ENCODE measurements around the gene CEACAM21. TPM values are rescaled to one million over a fixed set of nuclear protein-coding genes. Genes with fewer than 3 reads are reported as not detected.

Gene CEACAM21
- total RNA-seq, 1 experiment from 2014 or later, result not detected

DNA sequence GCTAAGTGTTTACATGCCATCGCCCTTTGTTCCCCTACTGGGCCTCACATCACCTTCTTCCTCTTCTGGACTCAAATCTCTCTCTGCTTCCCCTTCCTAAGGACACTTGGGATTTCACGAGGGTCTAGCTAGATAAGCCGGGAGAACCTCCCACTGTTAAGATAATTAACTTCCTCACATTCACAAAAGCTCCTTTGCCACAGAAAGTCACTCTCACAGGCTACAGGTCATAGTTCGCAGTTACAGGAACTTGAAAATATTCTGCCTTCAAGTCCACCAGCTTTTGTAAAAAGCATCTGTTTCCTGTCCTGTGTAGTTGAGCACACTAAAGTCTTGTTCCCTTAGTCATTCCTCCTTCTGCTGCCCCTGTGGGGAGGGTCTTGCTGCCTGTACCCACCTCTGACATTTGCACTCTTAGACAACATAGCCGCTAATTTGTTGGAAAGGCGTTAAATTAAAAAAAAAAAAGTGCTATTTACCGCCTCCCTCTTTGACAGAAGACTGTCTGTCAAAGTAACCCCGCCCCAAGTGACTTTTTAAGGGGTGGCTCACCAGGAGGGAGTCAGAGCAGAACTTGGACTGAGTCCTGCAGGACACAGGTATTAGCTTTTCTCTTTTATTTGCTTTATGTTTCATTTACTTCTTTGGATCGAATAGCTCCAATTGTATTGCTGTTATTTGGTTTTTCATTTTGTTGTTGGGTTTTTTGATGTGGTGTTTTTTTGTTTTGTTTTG, 26.8 kb upstream of the CEACAM21 start:
- no peak overlapping the region for H3K4me3 Mint-ChIP-seq (ENCODE audit: unreplicated experiment)
- DNase-seq (ENCODE audit: unreplicated experiment), result no peak
- H3K9me3 Mint-ChIP-seq (ENCODE audit: unreplicated experiment), result no peaks in the 10 kb centered on the region
- POLR2A ChIA-PET, result no interaction called here
- no peak overlapping the region for H3K27ac Mint-ChIP-seq (ENCODE audit: low read depth, unreplicated experiment)
- no peaks in the 10 kb centered on the region for H3K4me1 Mint-ChIP-seq (ENCODE audit: insufficient read depth, unreplicated experiment)
- BruUV-seq (replicated peaks), result no TSS peak
- CTCF ChIA-PET, result interaction anchor here (0.7 to 2.9 kb wide), 4 partner anchors 21 to 891 kb away, joined by 4 to 13 read pairs (median 6); no protein-coding TSS in a partner anchor
- TF ChIP-seq, protein P1, sequence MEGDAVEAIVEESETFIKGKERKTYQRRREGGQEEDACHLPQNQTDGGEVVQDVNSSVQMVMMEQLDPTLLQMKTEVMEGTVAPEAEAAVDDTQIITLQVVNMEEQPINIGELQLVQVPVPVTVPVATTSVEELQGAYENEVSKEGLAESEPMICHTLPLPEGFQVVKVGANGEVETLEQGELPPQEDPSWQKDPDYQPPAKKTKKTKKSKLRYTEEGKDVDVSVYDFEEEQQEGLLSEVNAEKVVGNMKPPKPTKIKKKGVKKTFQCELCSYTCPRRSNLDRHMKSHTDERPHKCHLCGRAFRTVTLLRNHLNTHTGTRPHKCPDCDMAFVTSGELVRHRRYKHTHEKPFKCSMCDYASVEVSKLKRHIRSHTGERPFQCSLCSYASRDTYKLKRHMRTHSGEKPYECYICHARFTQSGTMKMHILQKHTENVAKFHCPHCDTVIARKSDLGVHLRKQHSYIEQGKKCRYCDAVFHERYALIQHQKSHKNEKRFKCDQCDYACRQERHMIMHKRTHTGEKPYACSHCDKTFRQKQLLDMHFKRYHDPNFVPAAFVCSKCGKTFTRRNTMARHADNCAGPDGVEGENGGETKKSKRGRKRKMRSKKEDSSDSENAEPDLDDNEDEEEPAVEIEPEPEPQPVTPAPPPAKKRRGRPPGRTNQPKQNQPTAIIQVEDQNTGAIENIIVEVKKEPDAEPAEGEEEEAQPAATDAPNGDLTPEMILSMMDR (IDR thresholded peaks at IDR 0.05; ENCODE audit: unreplicated experiment), result no peak
- intact Hi-C loops (cut with micrococcal nuclease), result no loop called here
- H3K27me3 Mint-ChIP-seq (ENCODE audit: insufficient read depth, unreplicated experiment), result peaks cover 100% of the 10 kb centered on the region
- H3K36me3 Mint-ChIP-seq (ENCODE audit: insufficient read depth, unreplicated experiment), result peaks cover 11% of the 10 kb centered on the region

DNA sequence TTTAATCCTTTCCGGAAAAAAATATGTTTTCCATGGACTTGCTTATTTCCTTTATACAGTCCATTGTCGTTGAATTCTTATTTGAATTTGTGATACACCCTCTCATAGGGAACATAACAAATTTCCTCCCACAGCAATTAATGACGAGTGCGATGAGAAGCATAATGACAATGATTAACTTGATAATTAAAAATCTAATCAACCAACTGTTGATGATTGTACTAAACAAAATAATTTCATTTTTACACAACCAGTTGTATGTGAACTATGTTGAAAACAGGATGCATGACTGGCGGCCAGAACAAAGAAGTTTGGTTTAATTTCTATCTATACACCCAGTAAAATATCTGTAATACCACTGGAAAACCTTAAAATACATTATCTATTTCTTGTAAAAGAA, 26.1 kb upstream of the CEACAM21 start:
- no peak overlapping the region for H3K4me3 Mint-ChIP-seq (ENCODE audit: unreplicated experiment)
- TF ChIP-seq, protein P1 (IDR thresholded peaks at IDR 0.05; ENCODE audit: unreplicated experiment), result no peak
- BruUV-seq (replicated peaks), result no TSS peak
- H3K4me1 Mint-ChIP-seq (ENCODE audit: insufficient read depth, unreplicated experiment), result no peaks in the 10 kb centered on the region
- H3K27me3 Mint-ChIP-seq (ENCODE audit: insufficient read depth, unreplicated experiment), result peaks cover 100% of the 10 kb centered on the region
- H3K27ac Mint-ChIP-seq (ENCODE audit: low read depth, unreplicated experiment), result no peak overlapping the region
- DNase-seq (ENCODE audit: unreplicated experiment), result no peak
- H3K9me3 Mint-ChIP-seq (ENCODE audit: unreplicated experiment), result no peaks in the 10 kb centered on the region
- intact Hi-C loops (cut with micrococcal nuclease), result no loop called here
- H3K36me3 Mint-ChIP-seq (ENCODE audit: insufficient read depth, unreplicated experiment), result peaks cover 11% of the 10 kb centered on the region
- ChIA-PET POLR2A (no interaction called here), CTCF (interaction anchor here (0.7 to 1.3 kb wide), 2 partner anchors 48 to 890 kb away, joined by 5 to 7 read pairs; no protein-coding TSS in a partner anchor)

DNA sequence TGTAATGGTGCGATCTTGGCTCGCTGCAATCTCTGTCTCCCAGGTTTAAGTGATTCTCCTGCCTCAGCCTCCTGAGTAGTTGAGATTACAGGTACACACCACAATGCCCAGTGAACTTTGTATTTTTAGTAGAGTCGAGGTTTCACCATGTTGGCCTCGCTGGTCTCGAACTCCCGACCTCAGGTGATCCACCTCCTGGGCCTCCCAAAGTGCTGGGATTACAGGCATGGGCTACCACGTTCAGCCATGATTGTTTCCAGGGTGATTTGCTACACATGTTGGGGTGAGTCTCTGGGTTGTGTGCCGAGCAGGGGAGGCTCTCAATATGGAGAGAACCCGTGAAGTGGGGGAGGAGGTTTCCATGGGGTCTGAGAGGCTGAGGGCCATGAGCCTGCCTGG, 24.8 kb upstream of the CEACAM21 start:
- no peak for DNase-seq (ENCODE audit: unreplicated experiment)
- H3K36me3 Mint-ChIP-seq (ENCODE audit: insufficient read depth, unreplicated experiment), result peaks cover 11% of the 10 kb centered on the region
- BruUV-seq (replicated peaks), result no TSS peak
- ChIA-PET CTCF (interaction anchor here (0.5 to 0.7 kb wide), 2 partner anchors 239 to 1088 kb away, joined by 3 to 4 read pairs; no protein-coding TSS in a partner anchor), POLR2A (no interaction called here)
- no peak overlapping the region for H3K27ac Mint-ChIP-seq (ENCODE audit: low read depth, unreplicated experiment)
- TF ChIP-seq, protein P1 (IDR thresholded peaks at IDR 0.05; ENCODE audit: unreplicated experiment), result no peak
- H3K4me1 Mint-ChIP-seq (ENCODE audit: insufficient read depth, unreplicated experiment), result no peaks in the 10 kb centered on the region
- no peak overlapping the region for H3K4me3 Mint-ChIP-seq (ENCODE audit: unreplicated experiment)
- intact Hi-C loops (cut with micrococcal nuclease), result no loop called here
- no peaks in the 10 kb centered on the region for H3K9me3 Mint-ChIP-seq (ENCODE audit: unreplicated experiment)
- peaks cover 100% of the 10 kb centered on the region for H3K27me3 Mint-ChIP-seq (ENCODE audit: insufficient read depth, unreplicated experiment)

DNA sequence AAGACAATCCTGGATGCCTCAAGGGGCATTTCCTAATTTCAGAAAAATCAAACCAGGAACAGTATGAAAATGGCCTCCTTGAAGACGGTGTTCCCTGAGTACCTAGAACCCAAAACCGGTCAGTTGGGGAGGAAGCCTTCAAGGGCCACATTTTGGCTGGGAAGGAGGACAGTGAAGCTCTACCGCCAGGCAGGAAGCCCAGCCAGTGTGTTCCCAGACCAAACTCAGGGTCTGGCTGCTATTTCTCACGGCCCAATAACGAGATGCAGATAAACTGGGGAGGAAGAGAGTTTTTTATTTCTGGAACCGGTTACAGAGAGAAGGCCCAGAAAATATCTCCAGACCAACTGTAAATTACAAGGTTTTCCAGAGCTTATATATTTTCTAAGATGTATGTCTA, 24.3 kb upstream of the CEACAM21 start:
- Mint-ChIP-seq H3K4me1 (ENCODE audit: insufficient read depth, unreplicated experiment) (no peaks in the 10 kb centered on the region), H3K27ac (ENCODE audit: low read depth, unreplicated experiment) (no peak overlapping the region), H3K9me3 (ENCODE audit: unreplicated experiment) (no peaks in the 10 kb centered on the region), H3K36me3 (ENCODE audit: insufficient read depth, unreplicated experiment) (peaks cover 11% of the 10 kb centered on the region), H3K4me3 (ENCODE audit: unreplicated experiment) (no peak overlapping the region), H3K27me3 (ENCODE audit: insufficient read depth, unreplicated experiment) (peaks cover 100% of the 10 kb centered on the region)
- POLR2A ChIA-PET, result interaction anchor here (0.7 kb wide), 1 partner anchor 101 kb away, joined by 3 read pairs; no protein-coding TSS in a partner anchor
- DNase-seq (ENCODE audit: unreplicated experiment), result no peak
- no TSS peak for BruUV-seq (replicated peaks)
- CTCF ChIA-PET, result interaction anchor here (0.5 to 0.7 kb wide), 2 partner anchors 239 to 1088 kb away, joined by 3 to 4 read pairs; no protein-coding TSS in a partner anchor
- TF ChIP-seq, protein P1 (IDR thresholded peaks at IDR 0.05; ENCODE audit: unreplicated experiment), result no peak
- intact Hi-C loops (cut with micrococcal nuclease), result no loop called here
